IPS-18a (cell line): ENCODE measurements around the gene P2RY13.

ENCODE experiments used
- H3K27ac ChIP-seq: one replicate; pipeline ENCODE4 v1.5.1; 2013; ENCODE audit warnings: low read length
- H3K27me3 ChIP-seq: one replicate; pipeline ENCODE4 v1.6.1; 2013; ENCODE audit warnings: mild to moderate bottlenecking, low read length; ENCODE audit not compliant: control insufficient read depth, insufficient read depth
- H3K36me3 ChIP-seq: one replicate; pipeline ENCODE4 v1.6.1; 2013; ENCODE audit warnings: low read depth, low read length; ENCODE audit not compliant: control insufficient read depth
- H3K4me1 ChIP-seq: one replicate; pipeline ENCODE4 v1.6.1; 2013; ENCODE audit warnings: low read depth, low read length; ENCODE audit not compliant: control insufficient read depth
- H3K4me3 ChIP-seq: one replicate; pipeline ENCODE4 v1.5.1; 2013; ENCODE audit warnings: low read length
- H3K9ac ChIP-seq: one replicate; pipeline ENCODE4 v1.6.1; 2013; ENCODE audit warnings: mild to moderate bottlenecking, low read length, moderate library complexity
- H3K9me3 ChIP-seq: one replicate; pipeline ENCODE4 v1.6.1; 2013; ENCODE audit warnings: low read depth, low read length; ENCODE audit not compliant: control insufficient read depth

P2RY13 gene

GRCh38 chr3:151307131-151307530 is 22.2 kb downstream of the P2RY13 start:
- Histone ChIP-seq H3K36me3 (no peaks in the 10 kb centered on the region), H3K9ac (no peak overlapping the region), H3K4me1 (peaks cover 27% of the 10 kb centered on the region), H3K27ac (no peak overlapping the region), H3K9me3 (no peaks in the 10 kb centered on the region), H3K4me3 (no peak overlapping the region), H3K27me3 (no peaks in the 10 kb centered on the region)

- no peak overlapping the region for H3K27ac ChIP-seq
- no peak overlapping the region for H3K9ac ChIP-seq
- no peaks in the 10 kb centered on the region for H3K36me3 ChIP-seq
- no peaks in the 10 kb centered on the region for H3K27me3 ChIP-seq
- no peak overlapping the region for H3K4me3 ChIP-seq
- no peaks in the 10 kb centered on the region for H3K9me3 ChIP-seq
- H3K4me1 ChIP-seq: peaks cover 27% of the 10 kb centered on the region
Measured at GRCh38 chr3:151306168-151306810, 23.1 kb downstream of the P2RY13 start.

- H3K36me3 ChIP-seq: no peaks in the 10 kb centered on the region
- H3K27ac ChIP-seq: no peak overlapping the region
- peaks cover 27% of the 10 kb centered on the region for H3K4me1 ChIP-seq
- no peak overlapping the region for H3K9ac ChIP-seq
- no peak overlapping the region for H3K4me3 ChIP-seq
- H3K9me3 ChIP-seq: no peaks in the 10 kb centered on the region
- no peaks in the 10 kb centered on the region for H3K27me3 ChIP-seq
Measured at GRCh38 chr3:151305775-151306151, 23.6 kb downstream of the P2RY13 start.

- H3K4me1 ChIP-seq: peaks cover 27% of the 10 kb centered on the region
- H3K9ac ChIP-seq: no peak overlapping the region
- no peaks in the 10 kb centered on the region for H3K9me3 ChIP-seq
- no peak overlapping the region for H3K4me3 ChIP-seq
- no peaks in the 10 kb centered on the region for H3K27me3 ChIP-seq
- H3K36me3 ChIP-seq: no peaks in the 10 kb centered on the region
- H3K27ac ChIP-seq: no peak overlapping the region
Measured at GRCh38 chr3:151305060-151305774, 24.1 kb downstream of the P2RY13 start.

GRCh38 chr3:151303751-151304150 is 25.6 kb downstream of the P2RY13 start:
- Histone ChIP-seq H3K27me3 (no peaks in the 10 kb centered on the region), H3K9me3 (no peaks in the 10 kb centered on the region), H3K36me3 (no peaks in the 10 kb centered on the region), H3K4me1 (peaks cover 27% of the 10 kb centered on the region), H3K9ac (no peak overlapping the region), H3K4me3 (no peak overlapping the region), H3K27ac (no peak overlapping the region)

GRCh38 chr3:151301787-151302186 is 27.6 kb downstream of the P2RY13 start:
- no peaks in the 10 kb centered on the region for H3K36me3 ChIP-seq
- H3K9ac ChIP-seq: no peak overlapping the region
- H3K4me1 ChIP-seq: peaks cover 16% of the 10 kb centered on the region
- H3K27ac ChIP-seq: no peak overlapping the region
- no peak overlapping the region for H3K4me3 ChIP-seq
- no peaks in the 10 kb centered on the region for H3K9me3 ChIP-seq
- no peaks in the 10 kb centered on the region for H3K27me3 ChIP-seq

GRCh38 chr3:151300539-151300938 is 28.8 kb downstream of the P2RY13 start:
- Histone ChIP-seq H3K27me3 (no peaks in the 10 kb centered on the region), H3K4me1 (peaks cover 8% of the 10 kb centered on the region), H3K9ac (no peak overlapping the region), H3K4me3 (no peak overlapping the region), H3K27ac (no peak overlapping the region), H3K36me3 (no peaks in the 10 kb centered on the region), H3K9me3 (no peaks in the 10 kb centered on the region)

- no peak overlapping the region for H3K9ac ChIP-seq
- H3K36me3 ChIP-seq: no peaks in the 10 kb centered on the region
- H3K4me3 ChIP-seq: no peak overlapping the region
Measured at GRCh38 chr3:151299006-151299405, 30.3 kb downstream of the P2RY13 start.

GRCh38 chr3:151297429-151297828 is 31.9 kb downstream of the P2RY13 start:
- H3K4me1 ChIP-seq: no peaks in the 10 kb centered on the region
- H3K9me3 ChIP-seq: no peaks in the 10 kb centered on the region
- H3K27me3 ChIP-seq: no peaks in the 10 kb centered on the region
- no peaks in the 10 kb centered on the region for H3K36me3 ChIP-seq
- H3K4me3 ChIP-seq: no peak overlapping the region
- no peak overlapping the region for H3K27ac ChIP-seq
- no peak overlapping the region for H3K9ac ChIP-seq

More at GRCh38 chr3:151299006-151299405, 30.3 kb downstream of the P2RY13 start:
- H3K9me3 ChIP-seq: no peaks in the 10 kb centered on the region
- no peaks in the 10 kb centered on the region for H3K4me1 ChIP-seq
- H3K27me3 ChIP-seq: no peaks in the 10 kb centered on the region
- H3K27ac ChIP-seq: no peak overlapping the region

GRCh38 chr3:151296226-151296625 is 33.1 kb downstream of the P2RY13 start:
- Histone ChIP-seq H3K9me3 (no peaks in the 10 kb centered on the region), H3K27me3 (no peaks in the 10 kb centered on the region), H3K27ac (no peak overlapping the region), H3K4me1 (no peaks in the 10 kb centered on the region), H3K36me3 (no peaks in the 10 kb centered on the region), H3K9ac (no peak overlapping the region), H3K4me3 (no peak overlapping the region)

GRCh38 chr3:151293127-151293526 is 36.2 kb downstream of the P2RY13 start:
- no peaks in the 10 kb centered on the region for H3K9me3 ChIP-seq
- no peak overlapping the region for H3K9ac ChIP-seq
- no peak overlapping the region for H3K4me3 ChIP-seq
- H3K36me3 ChIP-seq: no peaks in the 10 kb centered on the region
- no peak overlapping the region for H3K27ac ChIP-seq
- no peaks in the 10 kb centered on the region for H3K27me3 ChIP-seq
- H3K4me1 ChIP-seq: no peaks in the 10 kb centered on the region

GRCh38 chr3:151290673-151291072 is 38.7 kb downstream of the P2RY13 start:
- Histone ChIP-seq H3K9ac (no peak overlapping the region), H3K9me3 (no peaks in the 10 kb centered on the region), H3K4me3 (no peak overlapping the region), H3K27ac (no peak overlapping the region), H3K27me3 (no peaks in the 10 kb centered on the region), H3K36me3 (no peaks in the 10 kb centered on the region), H3K4me1 (peaks cover 4% of the 10 kb centered on the region)
